Measurements from ENCODE around the gene ATP5IF1.

ATP5IF1 gene

DNA sequence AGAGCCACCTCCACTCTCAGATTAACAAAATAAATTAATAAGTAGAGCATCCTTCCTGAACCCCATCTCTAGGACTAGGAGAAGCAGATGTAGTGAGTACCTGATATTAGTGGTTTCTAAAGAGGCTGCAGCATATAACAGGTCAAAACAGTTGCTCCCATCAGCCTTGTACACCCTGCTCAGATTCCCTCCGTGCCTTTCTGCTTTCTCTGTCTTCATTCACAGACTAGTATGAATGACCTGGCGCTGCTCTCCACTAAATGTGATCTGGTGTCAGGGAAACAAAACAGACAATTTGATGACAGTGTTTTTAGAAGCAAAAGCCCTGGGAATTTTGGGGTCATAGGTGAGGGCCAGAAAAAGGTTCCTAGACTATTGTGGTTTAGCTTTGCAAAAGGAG lies 31.7 kb downstream of the ATP5IF1 start:
- no peak for DNase-seq

DNA sequence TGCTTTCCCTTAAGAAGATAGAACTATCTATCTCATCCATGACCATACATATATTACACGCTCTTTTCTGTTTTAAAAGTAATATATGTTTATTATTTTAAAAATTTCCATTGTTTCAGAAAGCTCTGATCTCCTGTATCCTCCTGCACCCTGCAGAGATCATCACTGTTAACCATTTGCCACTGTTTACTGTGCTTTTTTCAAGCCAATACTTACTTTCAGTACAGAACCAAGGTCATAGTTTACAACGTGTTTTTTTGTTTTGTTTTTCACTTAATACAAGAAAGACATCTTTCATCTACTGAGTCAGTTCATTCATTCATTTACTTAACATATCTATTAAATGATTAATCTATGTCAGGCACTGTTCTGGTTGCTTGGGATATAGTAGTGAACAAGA lies 33.6 kb downstream of the ATP5IF1 start:
- DNase-seq = no peak

DNA sequence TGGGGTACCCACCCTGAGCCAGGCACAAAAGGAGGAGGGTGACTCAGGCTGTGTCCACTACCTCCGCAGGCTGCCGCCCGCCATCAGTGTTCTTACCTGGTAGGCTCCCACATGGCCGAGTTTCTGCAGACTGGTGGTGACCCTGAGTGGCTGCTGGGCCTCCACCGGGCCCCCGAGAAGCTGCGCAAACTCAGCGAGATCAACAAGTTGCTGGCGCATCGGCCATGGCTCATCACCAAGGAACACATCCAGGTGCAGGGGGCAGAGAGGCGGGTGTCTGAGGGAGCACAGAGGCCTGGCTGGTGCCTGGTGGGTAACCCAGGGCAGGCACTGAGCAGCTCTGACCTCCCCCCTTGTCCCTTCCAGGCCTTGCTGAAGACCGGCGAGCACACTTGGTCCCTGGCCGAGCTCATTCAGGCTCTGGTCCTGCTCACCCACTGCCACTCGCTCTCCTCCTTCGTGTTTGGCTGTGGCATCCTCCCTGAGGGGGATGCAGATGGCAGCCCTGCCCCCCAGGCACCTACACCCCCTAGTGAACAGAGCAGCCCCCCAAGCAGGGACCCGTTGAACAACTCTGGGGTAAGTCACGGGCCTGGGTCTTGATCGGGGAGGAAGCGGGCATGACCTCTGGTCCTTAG lies 36.4 kb downstream of the ATP5IF1 start:
- DNase-seq = no peak

DNA sequence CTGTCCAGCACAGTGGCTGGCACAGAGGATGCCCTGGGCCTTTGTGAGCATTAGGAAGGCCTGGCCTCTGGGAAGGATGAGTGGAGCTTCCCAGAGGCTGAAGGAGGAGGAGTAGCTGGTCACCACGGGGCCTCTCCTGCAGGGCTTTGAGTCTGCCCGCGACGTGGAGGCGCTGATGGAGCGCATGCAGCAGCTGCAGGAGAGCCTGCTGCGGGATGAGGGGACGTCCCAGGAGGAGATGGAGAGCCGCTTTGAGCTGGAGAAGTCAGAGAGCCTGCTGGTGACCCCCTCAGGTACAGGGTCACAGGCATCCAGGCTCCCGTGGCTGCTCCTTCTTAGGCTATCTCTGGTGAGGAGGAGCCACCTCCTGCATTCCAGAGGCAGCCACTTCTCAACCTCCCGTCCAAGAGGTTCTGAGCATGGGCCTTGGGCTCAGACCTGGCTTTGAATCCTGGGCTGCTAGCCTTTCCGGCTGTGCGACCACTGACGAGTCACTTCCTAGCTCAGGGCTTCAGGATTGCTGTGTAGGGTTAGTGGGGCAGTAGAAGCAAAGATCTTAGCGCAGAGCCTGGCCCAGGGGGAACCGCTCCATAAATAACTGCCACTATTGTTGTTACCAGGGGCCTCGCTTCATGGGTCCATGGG lies 37.4 kb downstream of the ATP5IF1 start:
- DNase-seq = no peak

DNA sequence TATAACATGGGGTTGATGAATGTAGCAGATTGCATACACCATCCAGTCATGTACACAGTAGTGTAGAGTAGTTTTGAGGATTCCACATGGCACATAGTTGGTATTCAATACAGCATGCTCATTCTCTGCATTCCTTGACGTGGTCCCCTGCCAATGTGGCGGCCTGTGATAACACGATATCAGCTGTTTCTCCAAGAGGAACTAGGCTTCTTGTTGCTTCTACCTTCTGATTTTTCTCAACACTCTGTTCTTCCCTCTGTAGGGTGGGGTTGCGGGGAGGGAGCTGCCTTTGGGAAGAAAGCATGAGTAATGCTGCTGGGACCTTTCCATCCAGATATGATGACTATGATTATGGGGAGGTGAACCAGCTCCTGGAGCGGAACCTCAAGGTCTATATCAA lies 42.8 kb downstream of the ATP5IF1 start:
- DNase-seq = no peak

DNA sequence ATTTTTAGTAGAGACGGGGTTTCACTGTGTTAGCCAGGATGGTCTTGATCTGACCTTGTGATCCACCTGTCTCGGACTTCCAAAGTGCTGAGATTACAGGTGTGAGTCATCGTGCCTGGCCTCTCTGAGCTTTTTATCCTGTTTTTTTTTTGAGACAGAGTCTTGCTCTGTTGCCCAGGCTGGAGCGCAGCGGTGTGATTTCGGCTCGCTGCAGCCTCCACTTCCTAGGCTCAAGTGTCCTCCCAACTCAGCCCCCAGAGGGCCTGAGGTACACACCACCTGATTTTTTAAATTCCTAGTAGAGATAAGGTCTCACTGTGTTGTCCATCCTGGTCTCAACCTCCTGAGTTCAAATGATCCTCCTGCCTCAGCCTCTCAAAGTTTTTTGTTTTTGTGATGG lies 43.8 kb downstream of the ATP5IF1 start:
- DNase-seq = no peak

DNA sequence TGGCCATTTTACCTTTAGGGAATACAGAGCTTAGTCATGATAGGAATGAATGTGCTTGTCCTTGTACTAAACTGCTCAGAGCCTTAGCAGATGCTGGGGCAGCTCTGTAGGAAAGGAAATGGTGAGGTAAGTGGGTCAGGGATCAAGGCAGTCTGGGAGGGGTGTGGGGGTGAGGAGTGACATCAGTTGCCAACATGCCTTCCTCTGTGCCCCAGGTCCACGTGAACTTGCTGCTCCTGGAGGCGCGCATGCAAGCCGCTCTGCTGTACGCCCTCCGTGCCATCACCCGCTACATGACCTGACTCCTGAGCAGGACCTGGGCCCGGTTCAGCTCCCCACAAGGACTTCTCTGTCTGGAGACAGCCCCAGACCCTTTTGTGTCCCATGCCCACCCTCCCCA lies 44.6 kb downstream of the ATP5IF1 start:
- no peak for DNase-seq

DNA sequence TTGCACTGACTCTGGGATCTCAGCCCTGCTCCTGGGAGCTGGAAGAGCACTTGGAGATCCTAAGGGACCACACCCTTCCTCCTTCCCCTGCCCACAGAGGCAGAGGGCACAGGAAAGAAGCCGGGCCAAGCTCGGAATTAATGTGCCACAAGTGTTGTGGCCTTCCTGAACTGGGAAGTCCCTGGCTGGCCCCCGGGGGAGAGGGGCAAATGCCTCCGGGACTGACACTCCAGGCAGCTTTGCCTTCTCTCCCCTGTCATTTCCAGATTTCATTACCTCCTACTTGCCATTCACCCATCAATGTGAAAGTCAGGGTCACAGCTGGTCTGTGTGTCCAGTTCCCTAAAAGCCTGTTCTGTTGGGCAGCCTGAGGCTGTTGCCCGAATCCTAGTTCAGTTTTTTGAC lies 45.1 kb downstream of the ATP5IF1 start:
- no peak for DNase-seq

DNA sequence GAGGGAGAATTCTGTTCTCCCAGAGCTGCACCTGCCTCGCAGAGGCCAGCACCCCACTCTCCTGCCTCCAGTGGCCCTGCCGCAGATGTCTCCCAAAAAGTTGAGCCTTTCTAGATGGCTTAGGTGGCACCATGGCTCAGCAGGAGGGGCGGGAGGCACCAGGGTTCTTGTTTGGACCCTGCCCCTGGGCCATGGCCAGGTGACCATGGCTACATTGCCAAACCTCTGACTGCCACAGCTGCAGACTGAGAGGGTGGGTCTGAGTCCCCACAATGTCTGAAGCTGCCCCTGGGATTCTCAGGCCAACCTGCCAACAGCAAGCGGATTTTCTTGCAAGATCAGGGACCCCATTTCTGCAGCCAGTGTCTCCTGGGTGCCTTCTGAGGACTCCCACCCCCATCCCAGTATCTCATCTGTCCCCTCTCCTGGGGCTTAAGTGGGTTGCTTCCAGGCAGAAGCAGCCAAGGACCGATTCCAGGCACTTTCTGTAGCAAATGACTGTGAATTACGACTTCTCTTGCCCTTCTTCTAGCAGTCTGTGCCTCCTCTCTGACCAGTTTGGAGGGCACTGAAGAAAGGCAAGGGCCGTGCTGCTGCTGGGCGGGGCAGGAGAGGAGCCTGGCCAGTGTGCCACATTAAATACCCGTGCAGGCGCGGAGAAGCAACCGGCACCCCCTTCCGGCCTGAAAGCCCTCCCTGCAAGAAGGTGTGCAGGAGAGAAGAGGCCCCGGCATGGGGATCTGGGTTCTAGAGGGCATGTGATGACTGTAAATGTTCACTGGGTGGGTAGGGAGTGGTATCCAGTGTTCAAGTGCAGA lies 45.9 kb downstream of the ATP5IF1 start:
- DNase-seq = no peak

DNA sequence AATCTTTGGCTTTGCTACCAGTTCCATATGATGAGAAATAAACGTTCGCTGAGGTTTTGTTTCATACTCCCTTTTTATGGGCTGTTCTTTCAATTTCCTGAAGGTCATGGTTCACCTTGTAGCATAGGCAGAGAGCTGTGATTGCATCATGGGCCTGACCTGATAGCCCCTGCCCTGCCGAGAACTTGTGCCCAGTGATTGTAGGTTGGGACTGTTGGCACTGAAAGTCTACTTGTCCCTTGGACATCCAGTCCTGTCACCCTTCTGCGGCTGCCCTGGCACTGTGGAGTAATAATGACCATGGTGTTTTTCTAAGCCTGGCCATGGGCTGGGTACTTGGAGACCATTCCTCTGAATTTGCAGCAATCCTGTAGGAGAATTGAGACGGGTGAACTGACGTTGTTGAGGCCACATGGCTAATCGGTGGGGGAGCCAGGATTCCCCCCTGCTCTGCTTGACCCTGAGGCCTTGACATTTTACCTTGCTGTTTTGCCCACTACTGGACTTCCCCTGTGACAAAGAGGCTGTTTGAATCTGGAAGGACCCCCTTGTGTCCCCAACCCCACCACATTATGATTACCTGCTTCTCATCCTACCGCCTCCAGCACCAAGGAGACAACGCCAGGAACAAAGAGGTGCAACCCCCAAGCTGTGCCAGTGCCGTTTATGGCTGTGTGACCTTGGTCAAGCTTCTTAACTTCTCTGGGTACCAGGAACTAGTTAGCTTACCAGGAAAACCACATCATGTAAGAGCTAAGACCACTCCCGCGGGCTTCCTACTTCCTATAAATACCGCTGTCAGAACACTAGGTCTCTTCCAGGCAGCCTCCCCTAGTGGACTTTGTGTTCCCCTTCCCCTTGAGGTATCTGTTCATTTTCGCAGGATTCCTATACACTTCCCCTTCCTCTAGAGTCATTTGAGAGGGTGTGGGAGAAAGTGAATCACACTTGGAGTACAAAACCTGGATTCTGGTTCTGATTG lies 46.8 kb downstream of the ATP5IF1 start:
- no peak for DNase-seq

DNA sequence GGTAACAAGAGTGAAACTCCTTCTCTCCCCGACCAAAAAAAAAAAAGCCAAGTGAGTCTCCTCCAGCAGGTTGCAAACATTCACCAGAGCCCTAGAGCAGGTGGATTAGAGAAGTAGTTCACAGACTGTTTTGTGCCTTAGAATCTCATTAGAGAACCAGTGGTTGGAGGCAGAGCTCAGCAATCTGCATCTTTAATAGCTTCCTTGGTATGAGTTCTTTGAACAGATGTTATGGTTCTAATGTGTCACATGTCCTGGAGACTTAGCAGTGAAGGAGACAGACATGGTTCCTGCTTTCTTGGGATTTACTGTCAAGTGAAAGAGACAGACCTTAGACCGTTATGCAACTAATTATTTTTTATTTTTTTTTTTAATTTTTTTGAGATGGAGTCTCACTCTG lies 50.2 kb downstream of the ATP5IF1 start:
- DNase-seq = no peak

Data from activated CD4-positive, alpha-beta T cell treated with anti-CD3 and anti-CD28 coated beads, Interleukin-10, Interleukin-2, amounts not matched to agents 100 ng/mL and 50 ng/mL, durations not matched to agents 16 hours and 8 hours (primary cell).